ENCODE data around the gene LRP1B.

The LRP1B gene

GRCh38 chr2:140262908-140263307 is 1867.9 kb downstream of the LRP1B start:
- no peak for DNase-seq

- DNase-seq = no peak
Measured at GRCh38 chr2:140257692-140258300, 1873.0 kb downstream of the LRP1B start.

- DNase-seq = no peak
Measured at GRCh38 chr2:140256080-140256479, 1874.7 kb downstream of the LRP1B start.

GRCh38 chr2:140249821-140250220 is 1881.0 kb downstream of the LRP1B start:
- no peak for DNase-seq

GRCh38 chr2:140248623-140249022 is 1882.2 kb downstream of the LRP1B start:
- no peak for DNase-seq

GRCh38 chr2:140247451-140248195 is 1883.2 kb downstream of the LRP1B start:
- no peak for DNase-seq

GRCh38 chr2:140246957-140247356 is 1883.9 kb downstream of the LRP1B start:
- DNase-seq = no peak

GRCh38 chr2:140246058-140246457 is 1884.8 kb downstream of the LRP1B start:
- no peak for DNase-seq

GRCh38 chr2:140242889-140243288 is 1887.9 kb downstream of the LRP1B start:
- no peak for DNase-seq

- DNase-seq = no peak
Measured at GRCh38 chr2:140234116-140234515, 1896.7 kb downstream of the LRP1B start.

GRCh38 chr2:140210963-140211362 is 1919.9 kb downstream of the LRP1B start:
- DNase-seq = no peak

- DNase-seq = no peak
Measured at GRCh38 chr2:140205093-140205492, 1925.7 kb downstream of the LRP1B start.

- DNase-seq = no peak
Measured at GRCh38 chr2:140203347-140203746, 1927.5 kb downstream of the LRP1B start.

GRCh38 chr2:140201572-140201971 is 1929.2 kb downstream of the LRP1B start:
- DNase-seq = no peak

- no peak for DNase-seq
Measured at GRCh38 chr2:140200764-140201163, 1930.1 kb downstream of the LRP1B start.

- DNase-seq = no peak
Measured at GRCh38 chr2:140200307-140200706, 1930.5 kb downstream of the LRP1B start.

GRCh38 chr2:140199312-140199711 is 1931.5 kb downstream of the LRP1B start:
- DNase-seq = no peak

GRCh38 chr2:140187086-140187485 is 1943.7 kb downstream of the LRP1B start:
- no peak for DNase-seq

- no peak for DNase-seq
Measured at GRCh38 chr2:140186313-140186712, 1944.5 kb downstream of the LRP1B start.

- no peak for DNase-seq
Measured at GRCh38 chr2:140185076-140185475, 1945.7 kb downstream of the LRP1B start.

- no peak for DNase-seq
Measured at GRCh38 chr2:140183056-140183765, 1947.6 kb downstream of the LRP1B start.
